GM23248 (cell line): ENCODE data around the gene CCL22.

ENCODE experiments used
- EZH2 ChIP-seq: fragments of 200-600 bp; sonication (generic); IDR thresholded peaks from 2 replicates; pipeline ENCODE4 v1.6.1; 2018; ENCODE audit warnings: antibody characterized with exemption, mild to moderate bottlenecking; ENCODE audit not compliant: insufficient read depth, poor library complexity, severe bottlenecking
- EZH2phosphoT487 ChIP-seq: fragments of 200-600 bp; sonication (generic); IDR thresholded peaks from 2 replicates; pipeline ENCODE4 v1.6.1; 2018; ENCODE audit warnings: antibody characterized with exemption, moderate library complexity, mild to moderate bottlenecking, low read depth; ENCODE audit not compliant: insufficient read depth

DNA sequence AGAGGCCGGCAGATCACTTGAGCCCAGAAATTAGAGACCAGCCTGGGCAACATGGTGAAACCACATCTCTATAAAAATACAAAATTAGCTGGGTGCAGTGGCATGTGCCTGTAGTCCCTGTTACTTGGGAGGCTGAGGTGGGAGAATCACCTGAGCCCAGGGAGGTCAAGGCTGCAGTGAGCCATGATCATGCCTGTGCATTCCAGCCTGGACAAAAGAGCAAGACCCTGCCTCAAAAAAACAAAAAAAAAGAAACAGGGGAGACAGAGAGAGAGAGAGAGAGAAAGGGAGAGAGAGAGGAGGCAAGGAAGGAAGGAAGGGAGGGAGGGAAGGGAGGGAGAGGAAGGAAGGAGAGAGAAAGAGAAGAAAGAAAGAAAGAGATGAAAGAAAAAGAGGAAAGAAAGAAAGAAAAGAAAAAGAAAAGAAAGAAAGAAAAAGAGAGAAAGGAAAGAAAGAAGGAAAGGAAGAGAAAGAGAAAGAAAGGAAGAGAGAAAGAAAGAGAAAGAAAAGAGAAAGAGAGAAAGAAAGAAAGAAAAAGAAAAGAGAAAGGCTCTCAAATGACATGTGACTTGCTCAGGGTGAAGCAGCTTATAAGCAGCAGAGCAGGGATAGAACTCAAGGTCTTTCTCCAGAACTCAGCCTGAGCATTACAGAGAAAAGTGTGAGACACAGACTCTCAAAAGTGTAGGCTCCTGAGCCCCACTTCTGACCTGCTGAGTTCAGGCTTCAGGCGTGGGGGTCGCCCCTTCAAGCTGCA, 29.2 kb downstream of the CCL22 start:
- TF ChIP-seq EZH2 (no peak), EZH2phosphoT487 (no peak)
